GM18508 (cell line): ENCODE measurements around the gene LAMTOR3.
"Not testable (repeated sequence)": the region's sequence is repeated elsewhere in the genome, so short reads cannot be mapped to it uniquely, and the experiment has no call there.

ENCODE experiments used
- ATAC-seq: cut with Tn5 transposase; IDR thresholded peaks from one replicate; pipeline ENCODE4 v1.9.1; 2021; ENCODE audit warnings: moderate number of reproducible peaks; ENCODE audit not compliant: insufficient read depth, unreplicated experiment

LAMTOR3 gene

DNA sequence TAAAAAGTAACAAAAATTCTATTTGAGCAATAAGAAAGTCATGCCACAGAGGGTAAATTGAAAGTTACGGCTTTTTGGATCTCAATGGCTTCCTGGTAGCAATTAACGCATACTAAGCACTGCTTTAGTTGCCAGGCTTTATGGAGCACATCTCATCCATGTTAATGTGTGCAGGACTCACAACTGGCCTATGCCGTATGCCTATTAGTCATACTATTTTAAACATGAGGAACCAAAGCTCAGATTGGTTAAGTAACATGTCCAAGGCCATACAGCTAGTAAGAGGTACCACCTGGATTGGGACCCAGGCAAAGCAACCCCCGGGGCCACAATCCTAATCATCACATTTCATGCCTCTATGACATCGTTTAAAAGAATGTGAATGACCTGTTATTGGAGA lies 60.5 kb downstream of the LAMTOR3 start:
- ATAC-seq, result no peak

DNA sequence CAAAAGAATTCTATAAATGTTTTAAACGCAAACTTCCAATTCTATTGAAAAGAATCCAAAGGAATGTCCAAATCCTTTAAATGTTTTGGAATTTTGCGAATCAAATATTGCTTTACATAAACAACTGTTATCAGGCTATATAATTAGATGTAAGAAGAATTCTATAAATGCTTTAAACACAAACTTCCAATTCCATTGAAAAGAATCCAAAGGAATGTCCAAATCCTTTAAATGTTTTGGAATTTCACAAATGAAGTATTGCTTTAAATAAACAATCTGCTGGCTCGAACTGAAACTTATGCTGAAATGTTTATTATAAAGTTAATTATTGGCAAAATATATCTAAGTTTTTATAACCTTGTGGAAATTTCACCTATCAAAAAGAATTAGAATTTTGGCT lies 61.5 kb downstream of the LAMTOR3 start:
- no peak for ATAC-seq

DNA sequence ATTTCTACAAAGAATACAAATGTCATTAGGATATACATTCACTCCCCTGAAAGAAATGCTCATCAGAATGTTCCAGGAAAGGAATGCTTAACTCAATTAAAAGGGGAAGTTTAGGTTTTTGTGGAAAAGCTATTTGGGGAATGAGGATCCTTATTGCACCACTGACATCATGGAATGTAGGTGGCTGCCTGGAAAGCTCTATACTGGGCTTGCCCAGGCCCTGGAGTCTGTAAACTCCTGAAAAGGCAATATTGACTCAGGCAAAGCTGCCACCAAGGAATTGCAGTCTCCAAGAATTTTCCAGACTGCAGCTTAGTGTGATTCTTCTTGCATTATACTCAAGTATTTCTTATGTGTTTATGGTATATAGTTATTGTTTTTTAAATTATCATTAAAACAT lies 61.9 kb downstream of the LAMTOR3 start:
- ATAC-seq, result no peak

DNA sequence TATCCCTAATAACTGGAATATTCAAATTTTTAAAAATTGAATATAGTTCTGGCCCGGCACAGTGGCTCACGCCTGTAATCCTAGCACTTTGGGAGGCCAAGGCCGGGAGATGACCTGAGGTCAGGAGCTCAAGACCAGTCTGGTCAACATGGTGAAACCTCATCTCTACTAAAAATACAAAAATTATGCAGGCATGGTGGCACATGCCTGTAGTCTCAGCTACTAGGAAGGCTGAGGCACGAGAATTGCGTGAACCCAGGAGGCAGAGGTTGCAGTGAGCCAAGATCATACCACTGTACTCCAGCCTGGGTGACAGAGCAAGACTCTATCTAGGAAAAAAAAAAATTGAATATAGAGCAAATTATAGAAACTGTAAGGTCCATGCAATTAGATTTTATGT lies 64.2 kb downstream of the LAMTOR3 start:
- ATAC-seq, result not testable (repeated sequence)

DNA sequence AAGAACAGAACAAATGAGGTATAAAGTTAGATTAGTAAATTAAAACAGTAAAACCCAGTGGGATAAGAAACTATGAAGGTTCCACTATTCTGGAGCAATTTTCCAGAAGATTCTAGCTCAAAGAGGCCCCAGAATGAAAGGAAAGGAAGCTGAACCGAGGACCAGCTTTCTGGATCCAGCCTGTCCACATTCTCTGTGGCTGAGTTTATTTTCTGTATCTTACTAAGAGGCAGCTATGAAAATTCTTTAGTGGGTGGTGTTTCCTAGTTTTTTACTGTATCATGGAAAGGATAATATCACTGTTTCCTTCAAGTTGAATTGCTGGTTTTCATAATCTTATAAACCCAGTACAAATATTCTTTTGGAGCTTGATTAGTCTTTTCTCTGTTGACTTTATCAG lies 65.8 kb downstream of the LAMTOR3 start:
- no peak for ATAC-seq
